ENCODE data around the gene UBAC2. TPM values are rescaled to one million over a fixed set of nuclear protein-coding genes. Genes with fewer than 3 reads are reported as not detected.
"Not testable (repeated sequence)": the region's sequence is repeated elsewhere in the genome, so short reads cannot be mapped to it uniquely, and the experiment has no call there.

The UBAC2 gene
- total and polyA plus RNA-seq, 2 of the 8 experiments (the other 6 are each of a cell fraction or from before 2014, with no cell fraction given), result 75.9 to 76.9 TPM

DNA sequence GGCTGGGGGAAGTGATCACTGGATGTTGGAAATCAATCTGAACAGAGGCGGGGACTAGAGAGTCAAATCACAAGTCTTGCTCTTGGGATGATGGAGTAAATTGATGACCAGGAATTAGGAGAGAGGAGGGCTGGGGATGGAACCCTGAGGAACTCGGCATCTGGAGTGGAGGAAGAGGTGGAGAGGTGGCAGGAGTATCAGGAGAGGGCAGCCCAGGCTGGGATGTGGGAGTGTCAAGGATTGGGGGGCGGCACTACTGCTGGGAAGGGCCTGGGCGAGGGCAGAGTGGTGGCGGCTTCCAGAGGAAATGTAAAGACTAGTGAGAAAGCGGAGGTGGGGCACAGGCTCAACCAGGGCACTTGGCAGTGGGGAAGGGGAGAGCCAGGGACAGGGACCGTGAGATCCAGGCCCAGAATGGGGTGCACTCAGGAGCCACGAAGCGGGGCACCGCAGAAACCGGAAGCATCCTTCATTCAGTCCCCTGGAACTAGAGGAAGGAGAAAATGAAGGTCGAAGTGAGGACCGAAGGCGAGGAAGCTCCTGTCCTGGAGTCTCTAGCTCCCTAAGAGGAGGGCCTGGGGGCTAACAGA, 187.8 kb downstream of the UBAC2 start (continued):
- TF ChIP-seq CBX5 (IDR thresholded peaks at IDR 0.05; ENCODE audit: low read depth, low read length) (no peak), RAD21 (IDR thresholded peaks at IDR 0.05 in 1 of 2, conservative IDR thresholded peaks at IDR 0.05 in 1 of 2; ENCODE audit: low read depth in 2 of 2, low read length in 2 of 2) (no peak), SIRT6 (IDR thresholded peaks at IDR 0.05; ENCODE audit: low read length) (no peak), JUN (IDR thresholded peaks at IDR 0.05; ENCODE audit: low read depth, low read length) (no peak)

GRCh38 chr13:99389094-99389493, 188.4 kb downstream of the UBAC2 start:
- H3K23ac ChIP-seq (ENCODE audit: insufficient read length); H4K5ac ChIP-seq (ENCODE audit: insufficient read length, low read depth, low read length); H3K27ac ChIP-seq (ENCODE audit: low read depth, low read length); H3K4me2 ChIP-seq (ENCODE audit: insufficient read depth in 1 of 2, low read depth in 2 of 2, low read length in 2 of 2); H2BK5ac ChIP-seq (ENCODE audit: low read depth, low read length); H3K9ac ChIP-seq (replicated peaks in 1 of 4; ENCODE audit: extremely low read depth in 1 of 4, low read depth in 3 of 4, low read length in 3 of 4); FAIRE-seq; H2BK120ac ChIP-seq (replicated peaks; ENCODE audit: low read depth, low read length); H3K79me1 ChIP-seq (ENCODE audit: low read depth, low read length); H3K4me3 ChIP-seq (ENCODE audit: extremely low read depth in 1 of 4, insufficient read depth in 2 of 4, low read depth in 3 of 4, low read length in 4 of 4); H3K4me1 ChIP-seq (replicated peaks in 1 of 4; ENCODE audit: control insufficient read depth in 3 of 4, insufficient read depth in 4 of 4, low read length in 3 of 4); H3K9me3 ChIP-seq (ENCODE audit: insufficient read depth in 2 of 2, low read depth in 1 of 2, low read length in 1 of 2); H3K18ac ChIP-seq (ENCODE audit: extremely low read depth, low read length); H3K4ac ChIP-seq (replicated peaks; ENCODE audit: insufficient read length, low read depth, low read length); H2BK15ac ChIP-seq (ENCODE audit: low read length); H4K20me1 ChIP-seq (replicated peaks in 1 of 2; ENCODE audit: control insufficient read depth in 1 of 2, insufficient read depth in 2 of 2, low read length in 2 of 2); H2BK20ac ChIP-seq (ENCODE audit: low read length); DNase-seq (ENCODE audit: low read depth in 1 of 2, low spot score in 2 of 2); POLR2A ChIA-PET (ENCODE audit: partially characterized antibody); H3K27me3 ChIP-seq (replicated peaks in 1 of 4; ENCODE audit: control insufficient read depth in 3 of 4, extremely low read depth in 1 of 4, insufficient read depth in 3 of 4, low read length in 3 of 4); H2BK12ac ChIP-seq (ENCODE audit: low read depth, low read length); H4K91ac ChIP-seq (replicated peaks; ENCODE audit: insufficient read length, low read length); H2AK5ac ChIP-seq (ENCODE audit: low read depth, low read length); H4K8ac ChIP-seq (ENCODE audit: extremely low read depth, insufficient read depth, low read length); H3K14ac ChIP-seq (ENCODE audit: insufficient read length); H3K56ac ChIP-seq (replicated peaks; ENCODE audit: insufficient read length, low read depth, low read length); H2AFZ ChIP-seq (ENCODE audit: low read length); H3K79me2 ChIP-seq (ENCODE audit: control insufficient read depth in 1 of 2, insufficient read depth in 2 of 2, low read length in 2 of 2); H3K36me3 ChIP-seq (ENCODE audit: control insufficient read depth in 2 of 4, insufficient read depth in 4 of 4, low read length in 3 of 4); H3K23me2 ChIP-seq (ENCODE audit: low read depth, low read length): not testable (repeated sequence)
- CTCF ChIA-PET (ENCODE audit: partially characterized antibody), result interaction anchor here (0.7 to 16.2 kb wide), 17 partner anchors 10 to 213 kb away, joined by 3 to 227 read pairs (median 4); no protein-coding TSS in a partner anchor
- 97% methylated on average over 6 of the region's 6 CpGs; no CpG with 5 or more reads in 1 of the 2 experiments for WGBS, 2 experiments (ENCODE audit: extremely low coverage in 1 of 2, insufficient coverage in 1 of 2, insufficient read length in 1 of 2, insufficient replicate concordance in 2 of 2, low coverage in 1 of 2, low lambda C conversion rate in 2 of 2, missing lambda C conversion rate in 1 of 2)
